Measurements from ENCODE around the gene C1QTNF9.

DNA sequence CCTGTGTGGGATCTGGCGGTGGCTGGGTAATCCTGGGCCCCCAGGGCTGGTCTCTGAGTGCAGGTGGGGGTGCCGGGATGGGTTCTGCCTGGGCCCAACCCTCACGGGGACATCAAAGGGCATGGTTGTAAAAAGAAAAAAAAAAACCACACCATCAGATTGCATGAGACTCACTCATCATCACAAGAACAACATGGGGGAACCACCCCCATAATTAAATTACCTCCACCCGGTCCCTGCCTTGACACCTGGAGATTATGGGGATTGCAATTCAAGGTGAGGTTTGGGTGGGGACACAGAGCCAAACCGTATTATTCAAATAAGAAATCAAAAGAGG, 14.3 kb downstream of the C1QTNF9 start:
- TF ChIP-seq POLR2A (IDR thresholded peaks at IDR 0.05): no peak
- TF ChIP-seq, protein P1, sequence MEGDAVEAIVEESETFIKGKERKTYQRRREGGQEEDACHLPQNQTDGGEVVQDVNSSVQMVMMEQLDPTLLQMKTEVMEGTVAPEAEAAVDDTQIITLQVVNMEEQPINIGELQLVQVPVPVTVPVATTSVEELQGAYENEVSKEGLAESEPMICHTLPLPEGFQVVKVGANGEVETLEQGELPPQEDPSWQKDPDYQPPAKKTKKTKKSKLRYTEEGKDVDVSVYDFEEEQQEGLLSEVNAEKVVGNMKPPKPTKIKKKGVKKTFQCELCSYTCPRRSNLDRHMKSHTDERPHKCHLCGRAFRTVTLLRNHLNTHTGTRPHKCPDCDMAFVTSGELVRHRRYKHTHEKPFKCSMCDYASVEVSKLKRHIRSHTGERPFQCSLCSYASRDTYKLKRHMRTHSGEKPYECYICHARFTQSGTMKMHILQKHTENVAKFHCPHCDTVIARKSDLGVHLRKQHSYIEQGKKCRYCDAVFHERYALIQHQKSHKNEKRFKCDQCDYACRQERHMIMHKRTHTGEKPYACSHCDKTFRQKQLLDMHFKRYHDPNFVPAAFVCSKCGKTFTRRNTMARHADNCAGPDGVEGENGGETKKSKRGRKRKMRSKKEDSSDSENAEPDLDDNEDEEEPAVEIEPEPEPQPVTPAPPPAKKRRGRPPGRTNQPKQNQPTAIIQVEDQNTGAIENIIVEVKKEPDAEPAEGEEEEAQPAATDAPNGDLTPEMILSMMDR (IDR thresholded peaks at IDR 0.05): no peak
